ENCODE results near the gene NCR2. TPM values are rescaled to one million over a fixed set of nuclear protein-coding genes. Genes with fewer than 3 reads are reported as not detected.

Gene NCR2
- total RNA-seq, 1 experiment from 2014 or later, result not detected

- Histone ChIP-seq H4K5ac (ENCODE audit: insufficient read length, low read depth, low read length) (no peak overlapping the region), H4K20me1 (ENCODE audit: control insufficient read depth, insufficient read depth, insufficient read length) (no peaks in the 10 kb centered on the region), H3K79me2 (ENCODE audit: insufficient read depth, low read length) (no peaks in the 10 kb centered on the region), H3K79me1 (ENCODE audit: insufficient read depth, low read depth, low read length, poor library complexity, severe bottlenecking) (no peaks in the 10 kb centered on the region), H3K9me3 (ENCODE audit: control insufficient read depth, low read depth, low read length) (peaks cover 15% of the 10 kb centered on the region), H3K23ac (ENCODE audit: insufficient read length, low read depth, low read length) (no peak overlapping the region), H4K91ac (ENCODE audit: insufficient read length, low read depth, low read length) (no peak overlapping the region), H2AK5ac (ENCODE audit: insufficient read length, low read length) (no peak overlapping the region), H3K14ac (ENCODE audit: insufficient read depth, low read length) (no peak overlapping the region), H3T11ph (ENCODE audit: low read length) (no peak overlapping the region), H3K56ac (ENCODE audit: insufficient read length, low read depth, low read length) (no peak overlapping the region), H2AFZ (ENCODE audit: low read length) (no peak overlapping the region), H3K9ac (ENCODE audit: extremely low read depth, insufficient read length, low read length) (no peak overlapping the region), H4K8ac (replicated peaks; ENCODE audit: insufficient read length, low read depth, low read length) (no peak overlapping the region), H3K27me3 (ENCODE audit: insufficient read depth, low read length) (no peaks in the 10 kb centered on the region), H2BK15ac (ENCODE audit: low read depth, low read length) (no peak overlapping the region), H2BK12ac (ENCODE audit: insufficient read length, low read depth, low read length) (no peak overlapping the region), H3K4me2 (ENCODE audit: insufficient read depth, insufficient read length, low read length) (no peak overlapping the region), H2BK5ac (ENCODE audit: insufficient read length, low read length) (no peak overlapping the region), H2BK20ac (ENCODE audit: low read depth, low read length, poor library complexity, severe bottlenecking) (no peak overlapping the region), H3K4ac (ENCODE audit: low read depth, low read length) (no peak overlapping the region), H3K23me2 (ENCODE audit: insufficient read length, low read depth, low read length, poor library complexity, severe bottlenecking) (no peaks in the 10 kb centered on the region), H3K27ac (ENCODE audit: insufficient read length, low read depth, low read length) (no peak overlapping the region), H3K4me1 (ENCODE audit: insufficient read depth, low read length) (no peaks in the 10 kb centered on the region), H3K18ac (ENCODE audit: insufficient read length, low read depth, low read length) (no peak overlapping the region), H2BK120ac (ENCODE audit: low read depth, low read length, poor library complexity, severe bottlenecking) (no peak overlapping the region)
- Mint-ChIP-seq H3K27ac (no peak overlapping the region), H3K4me1 (no peaks in the 10 kb centered on the region), H3K36me3 (ENCODE audit: insufficient read depth in 1 of 3, low read depth in 3 of 3) (peaks cover 4 to 13% (median 4%) of the 10 kb centered on the region in 3 experiments; a peak in 6 of 7 replicates), H3K9me3 (peaks cover 25 to 45% of the 10 kb centered on the region in 2 experiments), H3K27me3 (ENCODE audit: low read depth) (peaks cover 59% of the 10 kb centered on the region), H3K4me3 (no peak overlapping the region)
- WGBS (ENCODE audit: extremely low coverage, insufficient read length, low lambda C conversion rate), result no CpG with 5 or more reads among the region's 7 CpGs
- TF ChIP-seq CTCF (conservative IDR thresholded peaks at IDR 0.05), result no peak
- DNase-seq, result no peak
Measured at GRCh38 chr6:41358503-41358902, 23.1 kb downstream of the NCR2 start.

Measured in H9 (cell line).